ENCODE results near the gene WNK1.

WNK1 gene

DNA sequence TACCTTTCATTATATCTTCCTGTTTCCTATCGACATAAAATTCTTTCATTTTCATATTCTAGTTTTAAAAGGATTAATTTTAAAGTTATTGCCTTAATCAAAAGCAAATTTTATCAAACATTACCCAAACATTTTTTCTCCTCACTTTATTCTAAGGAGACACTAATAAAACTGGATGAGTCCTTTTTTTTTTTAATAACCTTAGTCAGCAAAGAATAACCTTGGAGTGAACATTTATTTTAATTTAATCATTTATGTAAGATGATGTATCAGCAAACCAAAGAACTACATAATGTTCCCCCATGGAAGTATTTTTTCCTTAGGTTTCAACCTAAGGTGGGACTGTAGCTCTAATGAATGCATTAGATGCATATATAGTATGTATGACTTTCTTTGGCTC lies 113.2 kb downstream of the WNK1 start:
- no peak for DNase-seq

DNA sequence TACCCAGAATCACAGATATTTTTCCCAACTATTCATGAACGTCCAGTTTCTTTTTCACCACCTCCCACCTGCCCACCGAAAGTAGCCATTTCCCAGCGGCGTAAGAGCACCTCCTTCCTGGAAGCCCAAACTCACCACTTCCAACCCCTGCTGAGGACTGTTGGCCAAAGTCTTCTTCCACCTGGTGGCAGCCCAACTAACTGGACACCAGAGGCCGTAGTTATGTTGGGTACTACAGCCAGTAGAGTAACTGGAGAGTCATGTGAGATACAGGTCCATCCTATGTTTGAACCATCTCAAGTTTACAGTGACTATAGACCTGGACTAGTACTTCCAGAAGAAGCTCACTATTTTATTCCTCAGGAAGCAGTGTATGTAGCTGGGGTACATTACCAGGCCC lies 115.5 kb downstream of the WNK1 start:
- DNase-seq: no peak

DNA sequence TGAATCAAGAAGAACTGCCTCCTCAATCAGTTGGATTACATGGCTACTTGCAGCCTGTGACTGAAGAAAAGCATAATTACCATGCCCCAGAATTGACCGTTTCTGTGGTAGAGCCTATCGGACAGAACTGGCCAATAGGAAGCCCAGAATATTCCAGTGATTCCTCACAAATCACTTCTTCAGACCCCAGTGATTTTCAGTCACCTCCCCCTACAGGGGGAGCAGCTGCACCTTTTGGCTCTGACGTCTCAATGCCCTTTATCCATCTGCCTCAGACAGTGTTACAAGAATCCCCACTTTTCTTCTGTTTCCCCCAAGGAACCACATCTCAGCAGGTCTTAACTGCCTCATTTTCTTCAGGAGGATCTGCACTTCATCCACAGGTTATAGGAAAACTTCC lies 116.3 kb downstream of the WNK1 start:
- no peak for DNase-seq

DNA sequence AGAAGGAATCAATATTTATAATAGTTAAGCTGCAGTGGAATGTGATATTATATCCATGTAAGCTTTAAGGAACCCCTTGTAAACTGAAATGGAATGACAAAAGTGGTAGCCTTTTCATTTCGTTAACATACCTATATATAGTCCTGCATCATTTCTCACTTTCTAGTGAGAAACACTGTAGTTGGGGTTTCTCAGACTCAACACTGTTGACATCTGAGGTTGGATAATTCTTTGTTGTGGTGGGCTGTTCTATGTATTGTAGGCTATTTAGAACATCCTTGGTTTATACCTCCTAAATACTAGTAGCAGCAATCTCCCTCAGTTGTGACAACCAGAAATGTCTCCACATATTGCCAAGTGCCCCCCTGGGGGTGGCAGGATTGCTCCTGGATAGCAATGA lies 118.0 kb downstream of the WNK1 start:
- DNase-seq: no peak

DNA sequence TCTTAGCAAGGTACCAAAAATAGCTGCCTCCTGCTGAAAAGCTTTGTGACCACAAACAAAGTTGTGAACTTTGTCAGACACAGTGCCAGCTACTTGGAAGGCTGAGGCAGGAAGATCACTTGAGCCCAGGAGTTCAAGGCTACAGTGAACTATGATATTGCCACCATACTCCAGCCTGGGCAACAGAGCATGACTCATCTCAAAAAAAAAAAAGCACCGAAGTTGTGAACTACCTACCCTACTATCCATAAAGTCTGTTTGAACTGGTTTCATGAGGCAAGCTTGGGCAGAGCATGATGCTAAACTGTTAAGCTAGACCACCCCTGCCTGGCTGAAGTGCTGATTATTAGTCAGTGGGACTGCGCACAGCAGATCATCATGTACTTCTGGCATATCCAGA lies 121.6 kb downstream of the WNK1 start:
- DNase-seq: no peak

DNA sequence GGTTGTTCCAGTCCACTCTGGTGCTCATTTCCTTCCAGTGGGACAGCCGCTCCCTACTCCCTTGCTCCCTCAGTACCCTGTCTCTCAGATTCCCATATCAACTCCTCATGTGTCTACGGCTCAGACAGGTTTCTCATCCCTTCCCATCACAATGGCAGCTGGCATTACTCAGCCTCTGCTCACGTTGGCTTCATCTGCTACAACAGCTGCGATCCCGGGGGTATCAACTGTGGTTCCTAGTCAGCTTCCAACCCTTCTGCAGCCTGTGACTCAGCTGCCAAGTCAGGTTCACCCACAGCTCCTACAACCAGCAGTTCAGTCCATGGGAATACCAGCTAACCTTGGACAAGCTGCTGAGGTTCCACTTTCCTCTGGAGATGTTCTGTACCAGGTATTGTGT lies 127.3 kb downstream of the WNK1 start:
- no peak for DNase-seq

DNA sequence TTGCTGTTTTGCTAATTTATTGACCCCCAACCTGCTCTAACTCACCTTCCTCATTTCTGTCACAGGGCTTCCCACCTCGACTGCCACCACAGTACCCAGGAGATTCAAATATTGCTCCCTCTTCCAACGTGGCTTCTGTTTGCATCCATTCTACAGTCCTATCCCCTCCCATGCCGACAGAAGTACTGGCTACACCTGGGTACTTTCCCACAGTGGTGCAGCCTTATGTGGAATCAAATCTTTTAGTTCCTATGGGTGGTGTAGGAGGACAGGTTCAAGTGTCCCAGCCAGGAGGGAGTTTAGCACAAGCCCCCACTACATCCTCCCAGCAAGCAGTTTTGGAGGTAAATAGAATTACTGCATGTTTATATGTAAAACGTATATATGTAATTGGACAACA lies 128.3 kb downstream of the WNK1 start:
- DNase-seq: no peak

DNA sequence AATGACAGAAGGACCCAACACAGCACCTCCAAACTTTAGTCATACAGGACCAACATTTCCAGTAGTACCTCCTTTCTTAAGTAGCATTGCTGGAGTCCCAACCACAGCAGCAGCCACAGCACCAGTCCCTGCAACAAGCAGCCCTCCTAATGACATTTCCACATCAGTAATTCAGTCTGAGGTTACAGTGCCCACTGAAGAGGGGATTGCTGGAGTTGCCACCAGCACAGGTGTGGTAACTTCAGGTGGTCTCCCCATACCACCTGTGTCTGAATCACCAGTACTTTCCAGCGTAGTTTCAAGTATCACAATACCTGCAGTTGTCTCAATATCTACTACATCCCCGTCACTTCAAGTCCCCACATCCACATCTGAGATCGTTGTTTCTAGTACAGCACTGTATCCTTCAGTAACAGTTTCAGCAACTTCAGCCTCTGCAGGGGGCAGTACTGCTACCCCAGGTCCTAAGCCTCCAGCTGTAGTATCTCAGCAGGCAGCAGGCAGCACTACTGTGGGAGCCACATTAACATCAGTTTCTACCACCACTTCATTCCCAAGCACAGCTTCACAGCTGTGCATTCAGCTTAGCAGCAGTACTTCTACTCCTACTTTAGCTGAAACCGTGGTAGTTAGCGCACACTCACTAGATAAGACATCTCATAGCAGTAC lies 132.5 kb downstream of the WNK1 start:
- no peak for DNase-seq

DNA sequence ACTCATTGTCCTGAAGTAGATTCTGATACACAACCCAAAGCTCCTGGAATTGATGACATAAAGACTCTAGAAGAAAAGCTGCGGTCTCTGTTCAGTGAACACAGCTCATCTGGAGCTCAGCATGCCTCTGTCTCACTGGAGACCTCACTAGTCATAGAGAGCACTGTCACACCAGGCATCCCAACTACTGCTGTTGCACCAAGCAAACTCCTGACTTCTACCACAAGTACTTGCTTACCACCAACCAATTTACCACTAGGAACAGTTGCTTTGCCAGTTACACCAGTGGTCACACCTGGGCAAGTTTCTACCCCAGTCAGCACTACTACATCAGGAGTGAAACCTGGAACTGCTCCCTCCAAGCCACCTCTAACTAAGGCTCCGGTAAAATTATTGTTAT lies 133.3 kb downstream of the WNK1 start:
- no peak for DNase-seq

DNA sequence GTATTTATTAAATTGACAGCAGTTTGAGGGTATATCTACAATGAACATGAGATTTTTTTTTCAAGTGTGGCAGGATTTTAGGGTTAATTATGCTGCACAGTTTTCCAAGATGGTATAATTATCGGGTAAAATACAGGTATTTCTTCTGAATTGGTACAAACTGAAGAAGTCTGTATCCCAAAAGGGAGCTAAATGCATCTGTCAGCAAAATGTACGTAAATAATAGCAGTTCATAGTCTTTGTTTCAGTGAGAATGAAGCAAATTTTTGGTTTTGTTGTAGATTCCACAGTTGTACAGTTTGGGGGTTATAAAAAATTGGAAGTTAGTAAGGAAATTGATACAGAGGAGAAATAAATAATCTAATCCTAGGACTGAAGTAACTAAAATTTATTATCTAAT lies 133.8 kb downstream of the WNK1 start:
- DNase-seq: no peak

DNA sequence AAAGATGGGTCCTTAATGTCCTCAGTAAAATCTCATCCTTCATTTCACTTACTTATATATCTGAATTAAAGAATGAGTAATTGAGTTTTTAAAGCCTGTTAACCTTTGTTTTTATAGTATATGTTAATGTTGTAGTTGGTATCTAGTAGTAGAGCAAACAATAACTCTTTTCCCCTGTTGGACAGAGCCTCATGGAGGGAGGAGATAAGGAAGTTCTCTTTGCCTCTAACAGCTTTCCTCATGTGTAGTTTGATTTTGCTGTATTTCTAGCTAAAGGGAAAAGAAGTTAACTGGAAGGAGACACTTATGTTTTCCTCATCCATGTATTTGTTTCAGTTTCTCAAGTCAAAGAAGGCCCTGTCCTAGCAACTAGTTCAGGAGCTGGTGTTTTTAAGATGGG lies 141.8 kb downstream of the WNK1 start:
- no peak for DNase-seq

DNA sequence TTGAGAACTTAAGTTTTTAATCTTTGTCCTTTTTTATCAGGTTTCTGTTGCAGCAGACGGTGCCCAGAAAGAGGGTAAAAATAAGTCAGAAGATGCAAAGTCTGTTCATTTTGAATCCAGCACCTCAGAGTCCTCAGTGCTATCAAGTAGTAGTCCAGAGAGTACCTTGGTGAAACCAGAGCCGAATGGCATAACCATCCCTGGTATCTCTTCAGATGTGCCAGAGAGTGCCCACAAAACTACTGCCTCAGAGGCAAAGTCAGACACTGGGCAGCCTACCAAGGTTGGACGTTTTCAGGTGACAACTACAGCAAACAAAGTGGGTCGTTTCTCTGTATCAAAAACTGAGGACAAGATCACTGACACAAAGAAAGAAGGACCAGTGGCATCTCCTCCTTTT lies 143.7 kb downstream of the WNK1 start:
- DNase-seq: no peak

DNA sequence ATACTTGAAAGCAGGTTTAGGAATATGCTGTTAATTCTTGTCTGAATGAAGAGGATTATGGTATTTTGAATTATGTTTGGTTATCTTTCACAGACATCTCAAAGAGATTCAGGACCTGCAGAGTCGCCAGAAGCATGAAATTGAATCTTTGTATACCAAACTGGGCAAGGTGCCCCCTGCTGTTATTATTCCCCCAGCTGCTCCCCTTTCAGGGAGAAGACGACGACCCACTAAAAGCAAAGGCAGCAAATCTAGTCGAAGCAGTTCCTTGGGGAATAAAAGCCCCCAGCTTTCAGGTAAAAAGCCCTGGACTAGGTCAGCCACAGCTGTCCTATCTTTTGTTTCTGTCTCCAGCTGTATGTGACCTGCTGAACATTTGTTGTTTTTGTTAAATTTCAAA lies 145.0 kb downstream of the WNK1 start:
- DNase-seq: no peak

DNA sequence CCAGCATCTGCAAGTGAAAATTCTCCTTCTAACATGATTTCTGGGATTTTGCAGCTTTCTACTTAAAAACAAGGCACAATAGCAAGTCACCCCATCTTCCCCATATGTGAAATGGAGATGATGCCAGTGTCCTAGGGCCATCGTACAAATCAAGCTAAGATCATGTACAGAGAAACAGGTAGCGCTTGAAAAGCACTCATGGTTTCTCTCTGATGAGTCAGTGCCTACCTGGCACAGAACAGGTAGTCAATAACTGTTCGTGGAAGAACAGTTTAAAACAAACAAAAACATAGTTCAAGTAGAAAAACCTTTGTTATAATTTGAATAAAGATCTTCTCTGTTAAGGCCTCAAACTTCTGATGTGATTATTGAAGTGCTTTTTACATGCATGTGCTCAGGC lies 150.2 kb downstream of the WNK1 start:
- no peak for DNase-seq

DNA sequence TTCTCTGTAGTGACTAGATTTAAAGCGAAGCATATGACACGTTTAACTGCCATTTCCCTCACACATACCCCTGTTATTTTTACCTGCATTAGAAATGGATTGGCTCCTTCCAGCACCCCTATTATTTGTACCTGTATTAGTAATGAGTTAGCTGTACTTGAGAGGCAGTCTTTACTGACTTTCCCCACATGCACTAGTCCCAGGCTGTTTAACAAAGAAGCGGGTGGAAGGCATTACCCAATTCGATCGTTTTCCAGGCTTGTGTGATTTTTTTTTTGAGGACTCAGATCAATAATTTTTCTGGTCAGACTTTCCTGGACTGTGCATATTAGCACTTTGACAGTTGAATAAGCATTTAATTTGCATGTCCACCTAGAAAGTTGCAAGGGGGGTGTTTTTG lies 150.7 kb downstream of the WNK1 start:
- DNase-seq: no peak

DNA sequence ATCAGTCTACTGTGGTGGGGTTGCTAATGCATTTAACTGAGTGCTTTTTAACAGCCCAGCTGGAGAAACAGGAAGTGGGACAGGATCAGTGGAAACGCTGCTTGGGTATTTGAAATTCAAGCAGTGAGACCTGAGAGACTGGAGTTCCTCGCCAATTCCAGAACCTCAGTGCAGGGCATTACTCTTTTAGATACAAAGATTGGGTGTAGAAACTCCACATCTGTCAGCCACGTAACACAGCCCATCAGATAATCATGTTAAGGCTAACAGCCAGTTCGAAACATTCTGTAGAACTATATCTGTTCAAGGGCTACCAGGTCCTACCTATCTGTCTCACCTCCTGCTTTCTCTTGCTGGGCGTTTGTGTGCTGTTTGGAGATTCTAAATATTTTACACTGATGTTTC lies 151.6 kb downstream of the WNK1 start:
- DNase-seq: peak; percentile 16 to 19

DNA sequence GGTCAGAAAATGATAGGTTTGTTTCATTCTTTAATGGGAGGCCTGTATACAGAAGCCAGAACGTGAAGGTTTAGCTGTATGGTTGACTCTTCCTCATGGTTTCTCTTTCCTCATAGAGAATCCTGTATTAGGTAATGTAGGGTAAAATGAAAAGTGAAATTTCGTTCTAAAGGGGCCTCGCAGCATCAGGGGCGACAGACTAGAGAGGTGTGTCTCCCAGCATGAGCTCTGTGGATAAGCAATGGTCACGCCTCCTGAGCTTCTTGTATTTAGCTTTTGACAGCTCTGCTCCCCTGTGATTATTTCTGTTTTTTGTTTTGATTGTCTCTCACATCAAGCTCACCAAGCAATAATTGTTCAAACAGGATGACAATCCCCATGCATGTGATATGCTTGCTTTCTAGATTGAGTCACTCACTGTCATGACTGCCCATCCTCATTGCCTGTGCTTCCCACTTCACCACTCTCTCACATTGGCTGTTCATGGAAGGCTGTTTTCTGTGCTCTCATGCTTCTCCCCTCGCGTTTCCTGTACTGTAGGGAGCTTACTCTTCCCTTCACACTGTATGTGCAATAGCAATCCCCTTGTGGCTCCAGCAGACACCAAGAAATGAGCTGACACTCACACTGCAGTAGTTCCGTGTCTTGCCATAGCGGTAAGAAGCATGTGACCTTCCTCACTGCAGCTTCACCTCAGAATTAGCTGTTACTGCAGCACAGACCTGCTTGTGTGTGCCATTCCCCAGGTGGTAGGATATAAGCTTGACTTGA lies 153.1 kb downstream of the WNK1 start:
- peak; percentile 23 to 67 for DNase-seq

DNA sequence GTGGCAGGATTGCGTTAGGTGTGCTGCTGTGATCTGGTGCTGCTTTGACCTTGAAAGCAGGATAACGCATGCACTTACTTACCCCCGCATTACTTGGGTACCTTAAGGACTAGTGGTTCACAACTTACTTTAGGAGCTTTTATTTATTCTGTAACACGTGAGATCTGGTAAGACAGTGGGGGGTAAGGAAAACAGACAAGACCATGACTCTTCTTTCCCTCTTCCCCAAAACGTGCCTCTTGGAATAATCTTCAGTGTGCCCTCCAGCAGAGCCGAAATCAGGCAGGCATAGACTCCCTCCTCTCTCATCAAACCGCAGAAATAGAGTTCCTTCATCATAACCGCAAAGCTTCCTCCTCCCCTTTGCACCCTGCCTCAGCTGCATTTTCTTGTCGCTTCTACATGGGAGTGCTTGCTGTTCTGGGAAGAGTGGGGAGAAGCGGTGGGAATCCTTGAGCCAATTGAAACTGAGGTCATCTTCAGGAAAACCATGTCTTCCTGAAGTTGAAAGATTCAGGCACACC lies 153.7 kb downstream of the WNK1 start:
- DNase-seq: no peak

DNA sequence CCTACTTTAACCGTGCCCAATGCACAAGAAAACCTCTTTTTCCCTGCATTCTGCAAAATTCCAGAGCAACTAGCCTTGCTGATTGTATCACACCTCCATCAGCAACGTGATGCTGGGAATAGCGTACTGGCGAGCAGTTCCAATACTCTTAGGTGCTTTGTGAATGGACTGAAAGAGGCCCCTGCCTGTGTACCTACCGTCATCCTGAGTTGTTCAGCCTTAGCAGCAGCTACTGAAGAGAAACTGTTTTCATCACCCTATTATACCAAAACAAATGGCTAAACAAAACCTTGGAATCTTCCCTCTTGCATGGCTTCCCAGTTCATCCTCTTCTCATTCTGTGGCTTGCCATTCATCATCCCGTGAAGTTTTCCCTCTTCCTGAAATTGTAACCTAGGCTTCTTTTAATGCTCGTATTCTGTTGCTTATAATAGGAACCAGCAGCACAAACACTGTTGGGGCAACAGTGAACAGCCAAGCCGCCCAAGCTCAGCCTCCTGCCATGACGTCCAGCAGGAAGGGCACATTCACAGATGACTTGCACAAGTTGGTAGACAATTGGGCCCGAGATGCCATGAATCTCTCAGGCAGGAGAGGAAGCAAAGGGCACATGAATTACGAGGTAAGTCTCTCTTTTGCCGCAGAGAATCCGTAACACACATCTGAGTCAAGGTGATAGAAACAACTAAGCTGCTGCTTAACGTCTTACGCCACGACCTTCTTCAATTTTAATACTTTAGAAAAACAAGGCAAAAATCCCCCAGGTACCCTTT lies 155.2 kb downstream of the WNK1 start:
- no peak for DNase-seq

DNA sequence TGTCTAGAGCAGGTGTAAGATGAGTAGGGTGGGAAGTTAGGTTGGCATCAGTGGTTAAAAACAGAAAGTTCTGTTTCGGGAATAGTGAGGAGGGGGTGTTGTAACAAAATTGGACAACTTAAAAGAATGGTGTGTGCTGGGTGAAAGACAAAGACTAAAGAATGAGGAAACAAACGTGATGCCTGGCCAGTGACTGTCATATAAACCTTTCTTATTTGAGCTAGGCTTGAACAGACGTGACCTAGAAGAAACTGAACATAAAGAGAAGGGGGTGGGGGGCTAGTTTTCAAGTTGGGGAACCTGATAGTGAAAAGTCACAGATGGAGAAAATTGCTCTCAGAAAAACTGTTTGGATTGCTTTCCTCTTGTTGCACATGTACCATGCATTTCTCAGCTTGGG lies 157.5 kb downstream of the WNK1 start:
- no peak for DNase-seq

DNA sequence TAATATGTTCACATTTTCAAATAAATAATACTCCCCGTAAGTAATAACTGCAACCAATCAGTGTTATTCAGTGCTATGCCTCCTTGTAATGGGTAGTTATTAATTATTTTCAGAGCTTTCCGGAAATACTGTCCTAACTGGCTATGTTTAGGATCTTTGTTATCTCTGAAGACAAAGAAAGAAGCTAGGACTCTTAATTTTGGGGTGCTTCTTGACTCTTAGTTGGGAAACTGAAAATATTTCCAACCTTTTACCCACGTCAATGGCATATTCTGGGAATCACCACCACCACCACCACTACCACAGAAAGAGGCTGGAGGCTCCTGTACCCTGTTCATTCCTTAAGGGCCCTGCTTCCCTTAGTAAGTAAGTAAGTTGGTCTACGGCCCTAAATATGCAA lies 158.0 kb downstream of the WNK1 start:
- no peak for DNase-seq

DNA sequence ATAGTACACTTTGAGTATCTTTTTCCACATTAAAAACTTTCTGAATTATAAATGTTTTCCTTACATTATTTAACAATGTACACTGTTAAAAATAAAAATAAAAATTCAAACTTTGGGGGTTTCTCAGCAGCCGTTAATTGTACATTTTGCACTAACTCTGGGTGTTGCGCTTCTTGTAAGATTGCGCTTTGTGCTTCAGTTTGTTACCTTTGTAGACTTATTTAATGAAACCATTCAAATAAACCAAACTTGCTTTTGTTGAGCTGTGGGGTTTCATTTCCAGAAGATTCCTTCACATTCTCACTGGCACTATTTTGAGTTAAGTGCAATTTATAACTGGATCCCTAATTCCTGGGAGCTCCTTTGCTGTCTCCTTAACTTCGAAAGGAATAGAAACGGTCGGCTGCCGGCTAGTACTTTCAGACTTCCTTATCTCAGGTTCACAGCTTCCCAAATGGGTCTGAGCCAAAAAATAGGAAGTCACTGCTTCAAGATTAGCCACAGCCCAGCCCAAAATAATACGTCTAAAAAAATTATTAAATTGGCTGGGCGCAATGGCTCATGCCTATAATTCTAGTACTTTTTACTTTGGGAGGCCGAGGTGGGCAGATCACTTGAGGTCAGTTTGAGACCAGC lies 158.9 kb downstream of the WNK1 start:
- DNase-seq: peak; percentile 30 to 42

DNA sequence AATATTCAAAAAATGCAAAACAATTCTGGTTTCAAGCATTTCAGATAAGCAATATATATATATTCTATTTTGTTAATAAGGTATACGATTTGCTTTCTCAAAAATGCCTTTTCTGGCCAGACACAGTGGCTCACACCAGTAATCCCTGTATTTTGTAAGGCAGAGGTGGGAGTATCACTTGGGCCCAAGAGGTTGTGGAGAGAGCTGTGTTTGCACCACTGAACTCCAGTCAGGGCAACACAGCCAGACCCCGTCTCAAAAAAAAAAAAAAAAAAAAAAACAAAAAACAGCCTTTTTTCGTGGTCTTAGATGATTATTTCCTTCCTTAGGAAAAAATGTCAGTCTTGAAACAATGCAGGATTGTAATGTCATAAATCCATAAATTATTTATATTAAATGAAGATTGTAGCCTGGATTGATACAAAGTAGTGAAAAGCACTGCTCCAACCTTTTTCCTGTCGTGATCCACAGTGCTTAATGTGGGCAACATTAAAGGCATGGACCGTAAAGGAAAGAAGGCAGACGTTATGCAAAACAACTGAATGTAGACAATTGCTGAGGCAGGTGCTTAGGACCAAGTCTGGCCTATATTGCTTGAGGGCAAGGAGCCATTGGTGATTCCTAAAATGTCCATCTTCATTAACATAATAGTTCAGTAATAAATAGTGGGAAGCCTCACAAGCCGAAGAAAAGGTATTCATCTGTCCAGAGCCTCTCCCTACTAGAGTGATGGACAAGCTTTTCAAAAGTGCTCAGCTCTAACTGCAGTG lies 160.3 kb downstream of the WNK1 start:
- DNase-seq: no peak

All from inflammatory macrophage treated with lipopolysaccharide for 1 hour (primary cell).